22Rv1 (cell line): Measurements from ENCODE around the gene B3GLCT.

ENCODE experiments used
- ZFX ChIP-seq: fragments of 450-650 bp; IDR thresholded peaks from 2 replicates; pipeline ENCODE4 v1.6.1; 2017; ENCODE audit warnings: antibody characterized with exemption, borderline replicate concordance
- TF ChIP-seq, protein P1 (sequence below): fragments of 450-650 bp; IDR thresholded peaks from 2 replicates; pipeline ENCODE4 v1.5.1; 2017; ENCODE audit warnings: mild to moderate bottlenecking

GRCh38 chr13:31369213-31369612, 169.4 kb downstream of the B3GLCT start:
- TF ChIP-seq, protein P1, sequence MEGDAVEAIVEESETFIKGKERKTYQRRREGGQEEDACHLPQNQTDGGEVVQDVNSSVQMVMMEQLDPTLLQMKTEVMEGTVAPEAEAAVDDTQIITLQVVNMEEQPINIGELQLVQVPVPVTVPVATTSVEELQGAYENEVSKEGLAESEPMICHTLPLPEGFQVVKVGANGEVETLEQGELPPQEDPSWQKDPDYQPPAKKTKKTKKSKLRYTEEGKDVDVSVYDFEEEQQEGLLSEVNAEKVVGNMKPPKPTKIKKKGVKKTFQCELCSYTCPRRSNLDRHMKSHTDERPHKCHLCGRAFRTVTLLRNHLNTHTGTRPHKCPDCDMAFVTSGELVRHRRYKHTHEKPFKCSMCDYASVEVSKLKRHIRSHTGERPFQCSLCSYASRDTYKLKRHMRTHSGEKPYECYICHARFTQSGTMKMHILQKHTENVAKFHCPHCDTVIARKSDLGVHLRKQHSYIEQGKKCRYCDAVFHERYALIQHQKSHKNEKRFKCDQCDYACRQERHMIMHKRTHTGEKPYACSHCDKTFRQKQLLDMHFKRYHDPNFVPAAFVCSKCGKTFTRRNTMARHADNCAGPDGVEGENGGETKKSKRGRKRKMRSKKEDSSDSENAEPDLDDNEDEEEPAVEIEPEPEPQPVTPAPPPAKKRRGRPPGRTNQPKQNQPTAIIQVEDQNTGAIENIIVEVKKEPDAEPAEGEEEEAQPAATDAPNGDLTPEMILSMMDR, result no peak
- TF ChIP-seq ZFX, result no peak
